Measurements from ENCODE around the gene MITF.

Gene MITF

GRCh38 chr3:69985266-69985665, 246.0 kb downstream of the MITF start:
- TF ChIP-seq CTCF (IDR thresholded peaks at IDR 0.05; ENCODE audit: extremely low read depth, missing control alignments): no peak

GRCh38 chr3:69986419-69986818, 247.2 kb downstream of the MITF start:
- DNase-seq (ENCODE audit: low spot score): no peak
- TF ChIP-seq CTCF (IDR thresholded peaks at IDR 0.05; ENCODE audit: extremely low read depth, missing control alignments): no peak

More at GRCh38 chr3:69985266-69985665, 246.0 kb downstream of the MITF start:
- DNase-seq (ENCODE audit: low spot score): no peak

- no peak for DNase-seq (ENCODE audit: low spot score)
- no peak for TF ChIP-seq CTCF (IDR thresholded peaks at IDR 0.05; ENCODE audit: extremely low read depth, missing control alignments)
Observed at GRCh38 chr3:69987833-69988232, 248.6 kb downstream of the MITF start.

- TF ChIP-seq CTCF (IDR thresholded peaks at IDR 0.05; ENCODE audit: extremely low read depth, missing control alignments): no peak
- no peak for DNase-seq (ENCODE audit: low spot score)
Observed at GRCh38 chr3:69993757-69994156, 254.5 kb downstream of the MITF start.

GRCh38 chr3:69994919-69995318, 255.7 kb downstream of the MITF start:
- TF ChIP-seq CTCF (IDR thresholded peaks at IDR 0.05; ENCODE audit: extremely low read depth, missing control alignments): no peak
- no peak for DNase-seq (ENCODE audit: low spot score)

GRCh38 chr3:69997631-69998307, 258.5 kb downstream of the MITF start:
- TF ChIP-seq CTCF (IDR thresholded peaks at IDR 0.05; ENCODE audit: extremely low read depth, missing control alignments): no peak

GRCh38 chr3:69998759-69999139, 259.5 kb downstream of the MITF start:
- TF ChIP-seq CTCF (IDR thresholded peaks at IDR 0.05; ENCODE audit: extremely low read depth, missing control alignments): no peak
- no peak for DNase-seq (ENCODE audit: low spot score)

More at GRCh38 chr3:69997631-69998307, 258.5 kb downstream of the MITF start:
- no peak for DNase-seq (ENCODE audit: low spot score)

Data from GM20000 (cell line).